Keratinocyte (primary cell): ENCODE data around the gene PCDHGB5. TPM values are rescaled to one million over a fixed set of nuclear protein-coding genes. Genes with fewer than 3 reads are reported as not detected.

Experiments
- DNase-seq: peaks from one replicate; pipeline ENCODE4 v3.0.0-alpha.2; 2011; ENCODE audit warnings: low read depth, missing footprints, low spot score
- FAIRE-seq: peaks from 2 replicates; lab custom pipeline; 2011; peaks lifted over from hg19 to GRCh38; lab: Jason Lieb, UNC
- H2AFZ ChIP-seq: 2 replicates; pipeline ENCODE4 v1.6.0; 2012; ENCODE audit warnings: low read length, control low read depth, inconsistent platforms; ENCODE audit not compliant: control insufficient read depth
- H3K27ac ChIP-seq: 2 replicates; pipeline ENCODE4 v1.5.1; 2011; ENCODE audit warnings: low read length; ENCODE audit not compliant: control insufficient read depth, insufficient read depth
- H3K27me3 ChIP-seq: 3 replicates; pipeline ENCODE4 v1.6.0; 2011; ENCODE audit warnings: low read length; ENCODE audit not compliant: control insufficient read depth, insufficient read depth; ENCODE audit errors: extremely low read depth
- H3K36me3 ChIP-seq, 2 experiments: 2 replicates in 1 of 2; 3 replicates in 1 of 2; pipeline ENCODE4 v1.5.1; 2011; ENCODE audit warnings: low read length in 2 of 2, mild to moderate bottlenecking in 1 of 2; ENCODE audit not compliant: control insufficient read depth in 2 of 2, insufficient read depth in 2 of 2; ENCODE audit errors: extremely low read depth in 1 of 2
- H3K4me1 ChIP-seq: 3 replicates; pipeline ENCODE4 v1.5.1; 2011; ENCODE audit warnings: low read length; ENCODE audit not compliant: control insufficient read depth, insufficient read depth; ENCODE audit errors: extremely low read depth
- H3K4me2 ChIP-seq: 3 replicates; pipeline ENCODE4 v1.6.0; 2011; ENCODE audit warnings: low read depth, low read length; ENCODE audit not compliant: control insufficient read depth, insufficient read depth; ENCODE audit errors: extremely low read depth
- H3K4me3 ChIP-seq, 3 experiments: fragments of 200-600 bp in 1 of 3; sonication (generic) in 1 of 3; 2 replicates in 2 of 3; 3 replicates in 1 of 3; pipeline ENCODE4 v1.5.1; 2011 to 2016; ENCODE audit warnings: low read length in 3 of 3, mild to moderate bottlenecking in 3 of 3, control low read depth in 2 of 3, inconsistent platforms in 1 of 3, low read depth in 1 of 3, mixed read lengths in 1 of 3, mixed run types in 1 of 3, moderate library complexity in 1 of 3; ENCODE audit not compliant: control insufficient read depth in 2 of 3, insufficient read depth in 2 of 3; ENCODE audit errors: extremely low read depth in 1 of 3
- H3K79me2 ChIP-seq: 2 replicates; pipeline ENCODE4 v1.6.0; 2012; ENCODE audit warnings: low read length; ENCODE audit not compliant: control insufficient read depth, insufficient read depth
- H3K9ac ChIP-seq: 3 replicates; pipeline ENCODE4 v1.6.0; 2011; ENCODE audit warnings: low read length; ENCODE audit not compliant: control insufficient read depth, insufficient read depth; ENCODE audit errors: extremely low read depth
- H3K9me1 ChIP-seq: 3 replicates; pipeline ENCODE4 v1.6.0; 2011; ENCODE audit warnings: low read length; ENCODE audit not compliant: control insufficient read depth, insufficient read depth; ENCODE audit errors: extremely low read depth
- H3K9me3 ChIP-seq: 2 replicates; pipeline ENCODE4 v1.5.1; 2012; ENCODE audit warnings: low read depth, low read length; ENCODE audit not compliant: control insufficient read depth
- H4K20me1 ChIP-seq: 3 replicates; pipeline ENCODE4 v1.6.0; 2011; ENCODE audit warnings: low read length; ENCODE audit not compliant: control insufficient read depth, insufficient read depth; ENCODE audit errors: extremely low read depth
- CTCF ChIP-seq, 3 experiments: IDR thresholded peaks in 1 of 3; conservative IDR thresholded peaks in 1 of 3; optimal IDR thresholded peaks in 1 of 3; 2 replicates in 2 of 3; 3 replicates in 1 of 3; pipeline versions ENCODE3 to v1.5.1; 2011; ENCODE audit warnings: low read length in 3 of 3, mild to moderate bottlenecking in 3 of 3, moderate library complexity in 2 of 3, control low read depth in 1 of 3, inconsistent platforms in 1 of 3; ENCODE audit not compliant: insufficient read depth in 2 of 3; ENCODE audit errors: extremely low read depth in 1 of 3
- EZH2 ChIP-seq: IDR thresholded peaks from one replicate; pipeline ENCODE4 v1.6.1; 2012; ENCODE audit warnings: inconsistent platforms, mild to moderate bottlenecking, low read length, moderate library complexity
- dilution Hi-C: fragments of 300-500 bp; cut with MboI; formaldehyde crosslinking; loops from one replicate; pipeline ENCODE4 v1.7.0; 2020; ENCODE audit warnings: low sequenced_read_pairs; ENCODE audit not compliant: extremely low pct_ligation_motif_present
- polyA plus RNA-seq, 5 experiments: library from polyadenylated mRNA; depleted of rRNA in 3 of 5; stranded (reverse) in 3 of 5; stranded (forward) in 1 of 5; unstranded in 1 of 5; fragments of >200 nt; gene quantifications; 1 replicate in 1 of 5; 2 replicates in 3 of 5; 3 replicates in 1 of 5; pipeline versions ENCODE4 v1.2.1 to v1.2.3, GENCODE V29; 2011 to 2012; ENCODE audit warnings: missing spikeins in 2 of 5, low read depth in 1 of 5, low replicate concordance in 1 of 5

The PCDHGB5 gene
- polyA plus RNA-seq, 1 donor (not counting 4 experiments of a cell fraction or from before 2014, with no cell fraction given): 1.8 TPM

DNA sequence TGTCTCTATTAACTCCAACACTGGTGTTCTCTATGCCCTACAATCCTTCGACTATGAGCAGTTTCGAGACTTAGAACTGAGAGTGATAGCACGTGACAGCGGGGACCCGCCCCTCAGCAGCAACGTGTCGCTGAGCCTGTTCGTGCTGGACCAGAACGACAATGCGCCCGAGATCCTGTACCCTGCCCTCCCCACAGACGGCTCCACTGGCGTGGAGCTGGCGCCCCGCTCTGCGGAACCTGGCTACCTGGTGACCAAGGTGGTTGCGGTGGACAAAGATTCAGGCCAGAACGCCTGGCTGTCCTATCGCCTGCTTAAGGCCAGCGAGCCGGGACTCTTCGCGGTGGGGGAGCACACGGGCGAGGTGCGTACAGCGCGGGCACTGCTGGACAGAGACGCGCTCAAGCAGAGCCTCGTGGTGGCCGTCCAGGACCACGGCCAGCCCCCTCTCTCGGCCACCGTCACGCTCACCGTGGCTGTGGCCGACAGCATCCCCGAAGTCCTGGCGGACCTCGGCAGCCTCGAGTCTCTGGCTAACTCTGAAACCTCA, 25.1 kb downstream of the PCDHGB5 start:
- no peak overlapping the region for H3K27ac ChIP-seq
- no peaks in the 10 kb centered on the region for H3K36me3 ChIP-seq
- no peak overlapping the region for H3K4me2 ChIP-seq
- peaks cover 34% of the 10 kb centered on the region for H3K9me3 ChIP-seq
- no peak overlapping the region for H3K4me3 ChIP-seq
- H2AFZ ChIP-seq: no peak overlapping the region
- FAIRE-seq (no peak), DNase-seq (no peak)
- no peak for TF ChIP-seq EZH2
- TF ChIP-seq CTCF (optimal IDR thresholded peaks at IDR 0.05 in 1 of 3, IDR thresholded peaks at IDR 0.05 in 1 of 3, conservative IDR thresholded peaks at IDR 0.05 in 1 of 3; ENCODE audit: extremely low read depth in 1 of 3, insufficient read depth in 2 of 3, low read length in 3 of 3): no peak
- dilution Hi-C loops: no loop called here
- H3K79me2 ChIP-seq: no peaks in the 10 kb centered on the region
- no peaks in the 10 kb centered on the region for H3K9me1 ChIP-seq
- no peaks in the 10 kb centered on the region for H3K4me1 ChIP-seq
- H3K9ac ChIP-seq: no peak overlapping the region
- no peaks in the 10 kb centered on the region for H4K20me1 ChIP-seq
- H3K27me3 ChIP-seq: peaks cover 38% of the 10 kb centered on the region

DNA sequence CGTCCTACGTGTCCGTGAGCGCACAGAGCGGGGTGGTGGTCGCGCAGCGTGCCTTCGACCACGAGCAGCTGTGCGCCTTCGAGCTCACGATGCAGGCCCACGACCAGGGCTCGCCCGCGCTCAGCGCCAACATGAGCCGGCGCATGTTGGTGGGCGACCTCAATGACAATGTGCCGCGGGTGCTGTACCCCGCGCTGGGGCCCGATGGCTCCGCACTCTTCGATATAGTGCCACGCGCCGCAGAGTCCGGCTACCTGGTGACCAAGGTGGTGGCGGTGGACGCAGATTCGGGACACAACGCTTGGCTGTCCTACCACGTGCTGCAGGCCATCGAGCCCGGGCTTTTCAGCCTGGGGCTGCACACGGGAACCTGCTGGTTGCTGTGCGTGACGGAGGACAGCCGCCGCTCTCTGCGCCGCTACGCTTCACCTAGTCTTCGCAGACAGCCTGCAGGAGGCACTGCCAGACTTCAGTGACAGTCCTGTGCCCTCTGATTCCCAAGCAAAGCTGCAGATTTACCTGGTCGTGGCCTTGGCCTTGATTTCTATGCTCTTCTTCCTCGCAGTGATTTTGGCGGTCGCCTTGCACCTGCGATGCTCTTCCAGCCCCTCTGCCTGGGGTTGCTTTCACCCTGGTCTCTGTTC, 30.2 kb downstream of the PCDHGB5 start:
- H3K4me3 ChIP-seq: no peak overlapping the region
- no peak overlapping the region for H3K9ac ChIP-seq
- DNase-seq (no peak), FAIRE-seq (no peak)
- no peaks in the 10 kb centered on the region for H3K4me1 ChIP-seq
- no peak overlapping the region for H3K27ac ChIP-seq
- H4K20me1 ChIP-seq: no peaks in the 10 kb centered on the region
- no peak overlapping the region for H3K4me2 ChIP-seq
- H3K36me3 ChIP-seq: no peaks in the 10 kb centered on the region
- dilution Hi-C loops: no loop called here
- no peaks in the 10 kb centered on the region for H3K79me2 ChIP-seq
- no peak for TF ChIP-seq CTCF (optimal IDR thresholded peaks at IDR 0.05 in 1 of 3, IDR thresholded peaks at IDR 0.05 in 1 of 3, conservative IDR thresholded peaks at IDR 0.05 in 1 of 3; ENCODE audit: extremely low read depth in 1 of 3, insufficient read depth in 2 of 3, low read length in 3 of 3)
- TF ChIP-seq EZH2: no peak
- no peak overlapping the region for H2AFZ ChIP-seq
- peaks cover 22% of the 10 kb centered on the region for H3K27me3 ChIP-seq
- H3K9me3 ChIP-seq: peaks cover 31% of the 10 kb centered on the region
- no peaks in the 10 kb centered on the region for H3K9me1 ChIP-seq
